GM12872 (cell line): ENCODE measurements around the gene PTGES2.

ENCODE experiments used
- CTCF ChIP-seq: IDR thresholded peaks from 3 replicates; pipeline ENCODE4 v1.5.1; 2011; ENCODE audit warnings: low read depth, mild to moderate bottlenecking, low read length, moderate library complexity; ENCODE audit not compliant: insufficient read depth

Gene PTGES2

GRCh38 chr9:128160603-128160987 is 33.1 kb upstream of the PTGES2 start:
- no peak for TF ChIP-seq CTCF

GRCh38 chr9:128159784-128160602 is 32.5 kb upstream of the PTGES2 start, which contains the start of gene BBLN:
BBLN (plus strand) TSS chr9:128160265; CDS start chr9:128160408, 143 bp downstream.
- TF ChIP-seq CTCF, result no peak

- no peak for TF ChIP-seq CTCF
Measured at GRCh38 chr9:128159522-128159783, 31.9 kb upstream of the PTGES2 start.

- TF ChIP-seq CTCF, result no peak
Measured at GRCh38 chr9:128155736-128156500, 28.4 kb upstream of the PTGES2 start.

GRCh38 chr9:128153947-128154695 is 26.6 kb upstream of the PTGES2 start:
- TF ChIP-seq CTCF, result no peak

- TF ChIP-seq CTCF, result no peak
Measured at GRCh38 chr9:128153060-128153946, 25.8 kb upstream of the PTGES2 start.
